HepG2 (cell line): Measurements from ENCODE around the gene CNPPD1. TPM values are rescaled to one million over a fixed set of nuclear protein-coding genes. Genes with fewer than 3 reads are reported as not detected.

Source experiments
- BORCS8-MEF2B ChIP-seq: sonication (generic); formaldehyde crosslinking; IDR thresholded peaks from 2 replicates; pipeline ENCODE4 v1.8.0; 2022; ENCODE audit warnings: mild to moderate bottlenecking, missing genetic modification reagents
- CAMTA2 ChIP-seq: sonication (generic); formaldehyde crosslinking; IDR thresholded peaks from 2 replicates; pipeline ENCODE4 v1.4.0; 2020; ENCODE audit warnings: mild to moderate bottlenecking, missing genetic modification reagents, borderline replicate concordance
- GRHL1 ChIP-seq: sonication (generic); formaldehyde crosslinking; conservative IDR thresholded peaks from 2 replicates; pipeline ENCODE4 v1.8.0; 2022; ENCODE audit warnings: missing genetic modification reagents
- HNRNPK ChIP-seq: fragments of 200-400 bp; formaldehyde crosslinking; IDR thresholded peaks from 2 replicates; pipeline ENCODE4 v1.6.1; 2018; ENCODE audit warnings: low read length, low read depth, moderate library complexity, mild to moderate bottlenecking; ENCODE audit not compliant: poor library complexity, severe bottlenecking
- IKZF1 ChIP-seq: fragments of 450-650 bp; IDR thresholded peaks from 2 replicates; pipeline ENCODE4 v1.7.1; 2016
- MEF2D ChIP-seq: sonication (generic); formaldehyde crosslinking; IDR thresholded peaks from 2 replicates; pipeline ENCODE4 v1.5.1; 2020; ENCODE audit warnings: mild to moderate bottlenecking, missing genetic modification reagents
- MTF1 ChIP-seq: sonication (generic); formaldehyde crosslinking; IDR thresholded peaks from 2 replicates; pipeline ENCODE4 v1.5.0; 2020; ENCODE audit warnings: missing genetic modification reagents
- MXI1 ChIP-seq: IDR thresholded peaks from 3 replicates; pipeline ENCODE4 v1.6.1; 2012; ENCODE audit warnings: low read depth, low read length, inconsistent platforms, borderline replicate concordance
- SOX6 ChIP-seq, 2 experiments: fragments of 450-650 bp in 1 of 2; sonication (generic) in 1 of 2; formaldehyde crosslinking in 1 of 2; IDR thresholded peaks; 2 replicates each; pipeline versions ENCODE4 v1.4.0 to v1.6.1; 2017 to 2020; ENCODE audit warnings: antibody characterized with exemption in 1 of 2, mild to moderate bottlenecking in 1 of 2, missing genetic modification reagents in 1 of 2
- SP140L ChIP-seq: sonication (generic); formaldehyde crosslinking; IDR thresholded peaks from 2 replicates; pipeline ENCODE4 v1.4.0; 2020; ENCODE audit warnings: missing genetic modification reagents, borderline replicate concordance
- ZNF180 ChIP-seq: sonication (generic); formaldehyde crosslinking; IDR thresholded peaks from 2 replicates; pipeline ENCODE4 v1.4.0; 2020; ENCODE audit warnings: low read depth, missing genetic modification reagents, borderline replicate concordance
- ZNF232 ChIP-seq: sonication (generic); formaldehyde crosslinking; IDR thresholded peaks from 2 replicates; pipeline ENCODE4 v1.4.0; 2020; ENCODE audit warnings: missing genetic modification reagents, borderline replicate concordance
- ZNF264 ChIP-seq: sonication (generic); formaldehyde crosslinking; IDR thresholded peaks from 2 replicates; pipeline ENCODE4 v1.4.0; 2020; ENCODE audit warnings: missing genetic modification reagents
- ZNF674 ChIP-seq: sonication (generic); formaldehyde crosslinking; IDR thresholded peaks from 2 replicates; pipeline ENCODE4 v1.5.0; 2020; ENCODE audit warnings: low read depth, mild to moderate bottlenecking, missing genetic modification reagents
- polyA plus RNA-seq, 8 experiments: library from polyadenylated mRNA; depleted of rRNA in 3 of 8; stranded (reverse) in 7 of 8; unstranded in 1 of 8; fragments of >200 nt; fragmentation: Illumina TruSeq in 4 of 8; extraction: Trizol in 4 of 8; gene quantifications; 2 replicates each; pipeline versions ENCODE4 v1.2.1 to v1.2.3, GENCODE V29; 2011 to 2016; ENCODE audit warnings: low read depth in 4 of 8, missing spikeins in 1 of 8, mixed read lengths in 1 of 8; ENCODE audit not compliant: insufficient read depth in 1 of 8
- total RNA-seq, 5 experiments: library from RNA; depleted of rRNA; stranded (reverse); fragments of >200 nt; fragmentation: Illumina TruSeq; extraction: Trizol; gene quantifications; 2 replicates each; pipeline ENCODE4 v1.2.3, GENCODE V29; 2016; ENCODE audit warnings: low read depth in 1 of 5
- TF ChIP-seq, protein P1 (sequence below): sonication (generic); formaldehyde crosslinking; IDR thresholded peaks from 2 replicates; pipeline ENCODE4 v1.4.0; 2020; ENCODE audit warnings: mild to moderate bottlenecking, missing genetic modification reagents
- TF ChIP-seq, protein P2 (sequence below): sonication (generic); formaldehyde crosslinking; IDR thresholded peaks from 2 replicates; pipeline ENCODE4 v1.4.0; 2020; ENCODE audit warnings: missing genetic modification reagents, borderline replicate concordance
- TF ChIP-seq, protein P3 (sequence below): fragments of 450-650 bp; IDR thresholded peaks from 2 replicates; pipeline ENCODE4 v1.6.1; 2017; ENCODE audit warnings: mild to moderate bottlenecking

CNPPD1 gene
- total and polyA plus RNA-seq, 2 of the 13 experiments (the other 11 are each of a cell fraction or from before 2014, with no cell fraction given) = 35.5 to 49.4 TPM

DNA sequence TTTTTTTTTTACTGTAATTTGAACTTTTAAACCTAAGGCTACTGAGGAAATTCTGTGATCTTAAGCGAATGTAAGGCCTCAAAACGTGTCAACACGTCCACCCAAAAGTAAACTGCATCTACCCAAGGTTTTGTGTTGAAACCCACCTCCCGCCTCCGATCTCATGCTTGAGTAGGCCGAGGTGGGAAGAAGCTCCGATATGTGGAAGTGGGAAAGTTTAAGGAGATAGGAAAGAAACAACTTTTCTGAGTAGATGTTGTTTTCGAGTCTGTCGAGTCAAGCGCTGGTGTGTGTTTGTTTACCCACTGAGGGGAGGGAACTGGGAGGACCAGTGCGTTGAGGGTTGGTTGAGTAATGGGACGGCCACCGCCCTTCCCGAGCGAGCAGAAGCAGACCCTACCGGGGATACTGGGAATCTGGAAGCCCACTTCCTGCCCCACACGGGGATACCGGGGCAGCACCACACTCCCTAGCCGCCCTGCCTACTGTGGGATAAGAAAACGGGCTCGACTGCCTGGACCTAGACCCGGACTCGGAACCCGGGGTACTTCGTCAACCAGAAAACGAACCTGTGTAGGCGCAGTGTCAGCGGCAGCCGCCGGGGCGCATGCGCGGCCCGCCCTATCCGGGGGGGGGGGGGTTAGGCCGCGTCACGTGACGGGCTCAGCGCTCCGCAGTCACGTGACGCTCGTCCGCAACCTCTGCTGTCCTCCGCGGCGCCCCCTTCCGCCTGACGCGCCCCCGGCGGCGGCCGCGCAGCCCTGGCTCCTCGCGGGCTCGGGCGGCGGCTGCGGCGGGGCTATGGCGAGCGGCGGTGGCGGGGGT lies 1.0 kb upstream of the CNPPD1 start, which contains the start of gene RETREG2 (continued):
- TF ChIP-seq GRHL1 (CRISPR knock-in tag) = no peak
- no peak for TF ChIP-seq ZNF232 (CRISPR knock-in tag)
- no peak for TF ChIP-seq ZNF180 (CRISPR knock-in tag)
- TF ChIP-seq MXI1 = no peak; the same call in 1 of the 3 replicates
- TF ChIP-seq, protein P1, sequence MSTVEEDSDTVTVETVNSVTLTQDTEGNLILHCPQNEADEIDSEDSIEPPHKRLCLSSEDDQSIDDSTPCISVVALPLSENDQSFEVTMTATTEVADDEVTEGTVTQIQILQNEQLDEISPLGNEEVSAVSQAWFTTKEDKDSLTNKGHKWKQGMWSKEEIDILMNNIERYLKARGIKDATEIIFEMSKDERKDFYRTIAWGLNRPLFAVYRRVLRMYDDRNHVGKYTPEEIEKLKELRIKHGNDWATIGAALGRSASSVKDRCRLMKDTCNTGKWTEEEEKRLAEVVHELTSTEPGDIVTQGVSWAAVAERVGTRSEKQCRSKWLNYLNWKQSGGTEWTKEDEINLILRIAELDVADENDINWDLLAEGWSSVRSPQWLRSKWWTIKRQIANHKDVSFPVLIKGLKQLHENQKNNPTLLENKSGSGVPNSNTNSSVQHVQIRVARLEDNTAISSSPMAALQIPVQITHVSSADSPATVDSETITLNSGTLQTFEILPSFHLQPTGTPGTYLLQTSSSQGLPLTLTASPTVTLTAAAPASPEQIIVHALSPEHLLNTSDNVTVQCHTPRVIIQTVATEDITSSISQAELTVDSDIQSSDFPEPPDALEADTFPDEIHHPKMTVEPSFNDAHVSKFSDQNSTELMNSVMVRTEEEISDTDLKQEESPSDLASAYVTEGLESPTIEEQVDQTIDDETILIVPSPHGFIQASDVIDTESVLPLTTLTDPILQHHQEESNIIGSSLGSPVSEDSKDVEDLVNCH (CRISPR knock-in tag) = peak; percentile 88
- peak; percentile 56 for TF ChIP-seq CAMTA2 (CRISPR knock-in tag)
- TF ChIP-seq, protein P2, sequence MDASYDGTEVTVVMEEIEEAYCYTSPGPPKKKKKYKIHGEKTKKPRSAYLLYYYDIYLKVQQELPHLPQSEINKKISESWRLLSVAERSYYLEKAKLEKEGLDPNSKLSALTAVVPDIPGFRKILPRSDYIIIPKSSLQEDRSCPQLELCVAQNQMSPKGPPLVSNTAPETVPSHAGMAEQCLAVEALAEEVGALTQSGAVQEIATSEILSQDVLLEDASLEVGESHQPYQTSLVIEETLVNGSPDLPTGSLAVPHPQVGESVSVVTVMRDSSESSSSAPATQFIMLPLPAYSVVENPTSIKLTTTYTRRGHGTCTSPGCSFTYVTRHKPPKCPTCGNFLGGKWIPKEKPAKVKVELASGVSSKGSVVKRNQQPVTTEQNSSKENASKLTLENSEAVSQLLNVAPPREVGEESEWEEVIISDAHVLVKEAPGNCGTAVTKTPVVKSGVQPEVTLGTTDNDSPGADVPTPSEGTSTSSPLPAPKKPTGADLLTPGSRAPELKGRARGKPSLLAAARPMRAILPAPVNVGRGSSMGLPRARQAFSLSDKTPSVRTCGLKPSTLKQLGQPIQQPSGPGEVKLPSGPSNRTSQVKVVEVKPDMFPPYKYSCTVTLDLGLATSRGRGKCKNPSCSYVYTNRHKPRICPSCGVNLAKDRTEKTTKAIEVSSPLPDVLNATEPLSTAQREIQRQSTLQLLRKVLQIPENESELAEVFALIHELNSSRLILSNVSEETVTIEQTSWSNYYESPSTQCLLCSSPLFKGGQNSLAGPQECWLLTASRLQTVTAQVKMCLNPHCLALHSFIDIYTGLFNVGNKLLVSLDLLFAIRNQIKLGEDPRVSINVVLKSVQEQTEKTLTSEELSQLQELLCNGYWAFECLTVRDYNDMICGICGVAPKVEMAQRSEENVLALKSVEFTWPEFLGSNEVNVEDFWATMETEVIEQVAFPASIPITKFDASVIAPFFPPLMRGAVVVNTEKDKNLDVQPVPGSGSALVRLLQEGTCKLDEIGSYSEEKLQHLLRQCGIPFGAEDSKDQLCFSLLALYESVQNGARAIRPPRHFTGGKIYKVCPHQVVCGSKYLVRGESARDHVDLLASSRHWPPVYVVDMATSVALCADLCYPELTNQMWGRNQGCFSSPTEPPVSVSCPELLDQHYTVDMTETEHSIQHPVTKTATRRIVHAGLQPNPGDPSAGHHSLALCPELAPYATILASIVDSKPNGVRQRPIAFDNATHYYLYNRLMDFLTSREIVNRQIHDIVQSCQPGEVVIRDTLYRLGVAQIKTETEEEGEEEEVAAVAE = no peak
- TF ChIP-seq MTF1 (CRISPR knock-in tag) = no peak
- peak; percentile 81 for TF ChIP-seq BORCS8-MEF2B (CRISPR knock-in tag)
- no peak for TF ChIP-seq SOX6 (IDR thresholded peaks at IDR 0.05)
- peak; percentile 70 for TF ChIP-seq SOX6 (CRISPR knock-in tag; IDR thresholded peaks at IDR 0.05)
- TF ChIP-seq IKZF1 = no peak
- no peak for TF ChIP-seq SP140L (CRISPR knock-in tag)
- TF ChIP-seq ZNF674 (CRISPR knock-in tag) = peak; percentile 53; the same call in 1 of the 2 replicates
- no peak for TF ChIP-seq MEF2D
- peak; percentile 45 for TF ChIP-seq HNRNPK
- TF ChIP-seq, protein P3, sequence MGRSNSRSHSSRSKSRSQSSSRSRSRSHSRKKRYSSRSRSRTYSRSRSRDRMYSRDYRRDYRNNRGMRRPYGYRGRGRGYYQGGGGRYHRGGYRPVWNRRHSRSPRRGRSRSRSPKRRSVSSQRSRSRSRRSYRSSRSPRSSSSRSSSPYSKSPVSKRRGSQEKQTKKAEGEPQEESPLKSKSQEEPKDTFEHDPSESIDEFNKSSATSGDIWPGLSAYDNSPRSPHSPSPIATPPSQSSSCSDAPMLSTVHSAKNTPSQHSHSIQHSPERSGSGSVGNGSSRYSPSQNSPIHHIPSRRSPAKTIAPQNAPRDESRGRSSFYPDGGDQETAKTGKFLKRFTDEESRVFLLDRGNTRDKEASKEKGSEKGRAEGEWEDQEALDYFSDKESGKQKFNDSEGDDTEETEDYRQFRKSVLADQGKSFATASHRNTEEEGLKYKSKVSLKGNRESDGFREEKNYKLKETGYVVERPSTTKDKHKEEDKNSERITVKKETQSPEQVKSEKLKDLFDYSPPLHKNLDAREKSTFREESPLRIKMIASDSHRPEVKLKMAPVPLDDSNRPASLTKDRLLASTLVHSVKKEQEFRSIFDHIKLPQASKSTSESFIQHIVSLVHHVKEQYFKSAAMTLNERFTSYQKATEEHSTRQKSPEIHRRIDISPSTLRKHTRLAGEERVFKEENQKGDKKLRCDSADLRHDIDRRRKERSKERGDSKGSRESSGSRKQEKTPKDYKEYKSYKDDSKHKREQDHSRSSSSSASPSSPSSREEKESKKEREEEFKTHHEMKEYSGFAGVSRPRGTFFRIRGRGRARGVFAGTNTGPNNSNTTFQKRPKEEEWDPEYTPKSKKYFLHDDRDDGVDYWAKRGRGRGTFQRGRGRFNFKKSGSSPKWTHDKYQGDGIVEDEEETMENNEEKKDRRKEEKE = no peak
- TF ChIP-seq ZNF264 (CRISPR knock-in tag) = 0 out of 2 replicates have a peak, but pooled peaks have one; percentile 62
